ENCODE data around the gene ABCC8. TPM values are rescaled to one million over a fixed set of nuclear protein-coding genes. Genes with fewer than 3 reads are reported as not detected.

Gene ABCC8
- total and polyA plus RNA-seq, 2 donors (not counting 3 experiments of a cell fraction or from before 2014, with no cell fraction given), result not detected

GRCh38 chr11:17400048-17400775 lies 76.4 kb downstream of the ABCC8 start:
- Histone ChIP-seq H3K4me1 (ENCODE audit: control insufficient read depth, extremely low read depth, insufficient read depth, low read length) (no peaks in the 10 kb centered on the region), H2AFZ (ENCODE audit: low read depth, low read length) (no peak overlapping the region)

More at GRCh38 chr11:17400048-17400775, 76.4 kb downstream of the ABCC8 start:
- dilution Hi-C loops (cut with MboI; ENCODE audit: extremely low pct_ligation_motif_present, low sequenced_read_pairs) (no loop called here), intact Hi-C loops (cut with micrococcal nuclease) (no loop called here)
- Histone ChIP-seq H3K79me2 (ENCODE audit: control insufficient read depth, insufficient read depth, low read length) (no peaks in the 10 kb centered on the region), H3K4me2 (ENCODE audit: insufficient read depth, low read length) (no peak overlapping the region), H3K27ac (ENCODE audit: insufficient read depth, low read depth, low read length) (no peak overlapping the region), H3K9me3 (replicated peaks; ENCODE audit: control insufficient read depth, insufficient read depth, low read length) (no peaks in the 10 kb centered on the region), H3K27me3 (ENCODE audit: control insufficient read depth in 2 of 2, insufficient read depth in 2 of 2, low read length in 2 of 2) (no peaks in the 10 kb centered on the region), H3K9ac (replicated peaks; ENCODE audit: extremely low read depth, insufficient read depth, low read length) (no peak overlapping the region), H3K4me3 (replicated peaks in 1 of 3; ENCODE audit: insufficient read depth in 1 of 3, low read depth in 1 of 3, low read length in 3 of 3) (no peak overlapping the region), H3K36me3 (ENCODE audit: control insufficient read depth in 2 of 2, extremely low read depth in 1 of 2, insufficient read depth in 2 of 2, low read length in 2 of 2) (no peaks in the 10 kb centered on the region), H4K20me1 (replicated peaks; ENCODE audit: control insufficient read depth, extremely low read depth, insufficient read depth, low read length) (no peaks in the 10 kb centered on the region), H3K9me1 (replicated peaks; ENCODE audit: control insufficient read depth, extremely low read depth, insufficient read depth, low read length) (no peaks in the 10 kb centered on the region)
- BruUV-seq (replicated peaks), result no TSS peak
- POLR2A ChIA-PET, result no interaction called here
- CTCF ChIA-PET, result interaction anchor here (0.8 to 1.2 kb wide), 3 partner anchors 12 to 16 kb away, joined by 3 to 4 read pairs (median 4); partner anchors contain the start of gene KCNJ11
- no peak for DNase-seq (ENCODE audit: low read depth, low spot score)
- TF ChIP-seq MAX (IDR thresholded peaks at IDR 0.05; ENCODE audit: insufficient read depth, insufficient read length) (no peak), POLR2AphosphoS5 (IDR thresholded peaks at IDR 0.05; ENCODE audit: insufficient read depth, low read depth, low read length) (no peak), POLR2A (IDR thresholded peaks at IDR 0.05; ENCODE audit: low read depth, low read length) (no peak), FOS (IDR thresholded peaks at IDR 0.05; ENCODE audit: borderline replicate concordance, insufficient read depth, low read length) (no peak), GATA2 (IDR thresholded peaks at IDR 0.05; ENCODE audit: insufficient read depth, insufficient read length, low read depth, low read length) (no peak), JUN (IDR thresholded peaks at IDR 0.05; ENCODE audit: borderline replicate concordance, insufficient read depth, insufficient read length, low read depth) (no peak), EZH2 (IDR thresholded peaks at IDR 0.05; ENCODE audit: borderline replicate concordance, low read depth, low read length, severe bottlenecking) (no peak), MYC (IDR thresholded peaks at IDR 0.05; ENCODE audit: low read depth, low read length) (no peak), CTCF (IDR thresholded peaks at IDR 0.05; ENCODE audit: extremely low read depth in 1 of 2, insufficient read depth in 1 of 2, low read depth in 1 of 2, low read length in 2 of 2) (no peak)
- no peak for FAIRE-seq

All from endothelial cell of umbilical vein (primary cell).